HuH-7 (cell line): ENCODE results near the gene KLKB1.
"Not testable (repeated sequence)": the region's sequence is repeated elsewhere in the genome, so short reads cannot be mapped to it uniquely, and the experiment has no call there.

Experiments
- DNase-seq: peaks from one replicate; pipeline ENCODE4 v3.0.0; 2011; ENCODE audit warnings: low spot score

Gene KLKB1

DNA sequence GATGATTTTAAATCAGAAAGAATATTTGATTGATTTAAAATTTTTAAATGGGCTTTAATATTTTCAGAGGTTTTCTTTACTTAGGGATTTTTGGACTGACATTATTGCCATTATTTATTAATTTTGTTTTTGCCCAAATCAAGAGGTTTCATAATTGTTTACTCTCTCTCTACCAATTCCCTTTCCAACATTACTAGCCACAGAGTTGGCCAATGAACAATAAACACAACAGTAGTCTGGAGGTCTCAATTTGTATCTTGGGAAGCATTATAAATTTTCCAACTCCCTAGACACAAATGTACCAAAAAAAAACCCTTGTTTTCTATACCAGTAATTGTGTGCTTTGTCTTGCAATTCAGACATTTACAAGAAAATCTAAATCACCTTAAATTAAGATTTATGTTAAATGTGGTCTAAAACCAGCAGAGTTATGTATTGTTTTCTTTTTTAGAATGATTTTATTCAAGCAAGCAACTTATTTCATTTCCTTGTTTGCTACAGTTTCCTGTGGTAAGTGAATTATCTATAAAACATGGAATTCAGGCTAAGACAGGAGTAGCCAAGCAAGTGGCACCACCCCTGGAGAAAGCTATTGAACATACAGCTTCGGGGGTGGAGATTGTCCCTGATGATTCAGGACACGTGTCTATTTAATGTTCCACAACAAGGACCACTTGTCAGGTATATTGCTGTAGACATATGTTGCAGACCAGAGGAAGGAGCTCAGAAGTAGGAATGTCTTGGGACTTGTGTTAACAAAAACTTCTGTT, 622 bp downstream of the KLKB1 start:
- DNase-seq, result no peak

DNA sequence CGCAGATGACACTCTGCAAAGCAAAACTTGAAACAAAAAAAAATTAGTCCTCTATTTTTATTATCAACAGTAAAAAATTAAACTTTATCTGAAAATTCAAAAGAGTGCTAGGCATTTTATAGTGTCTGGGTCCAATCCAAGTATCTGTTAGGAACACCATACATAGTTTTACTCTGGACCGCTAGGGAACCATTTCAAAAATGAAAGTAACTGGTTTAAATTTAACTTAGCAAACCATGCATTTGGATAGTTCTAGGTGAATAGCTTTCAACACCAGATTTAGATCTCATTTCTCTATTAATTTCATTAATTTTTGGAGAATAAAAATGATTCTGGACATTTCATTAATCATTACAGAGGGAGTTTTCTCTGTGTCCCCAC, 1.2 kb downstream of the KLKB1 start:
- no peak for DNase-seq

DNA sequence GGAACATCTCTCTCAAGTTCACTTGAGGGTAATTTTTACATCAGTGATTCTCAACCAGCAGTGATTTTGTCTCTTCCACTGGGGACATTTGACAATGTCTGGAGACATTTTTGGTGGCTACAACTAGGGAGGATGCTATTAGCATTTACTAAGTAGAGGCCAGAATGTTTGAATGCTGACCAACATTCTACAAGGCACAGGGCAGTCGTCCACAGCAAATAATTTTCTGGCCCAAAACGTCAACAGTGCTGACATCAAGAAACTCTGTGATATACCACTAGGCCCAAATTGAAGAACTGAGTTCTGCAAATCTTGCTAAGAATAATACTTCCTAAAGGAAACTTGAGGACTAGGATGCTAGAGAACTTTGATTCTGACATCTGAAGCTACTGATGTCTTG, 7.1 kb downstream of the KLKB1 start:
- DNase-seq, result no peak

DNA sequence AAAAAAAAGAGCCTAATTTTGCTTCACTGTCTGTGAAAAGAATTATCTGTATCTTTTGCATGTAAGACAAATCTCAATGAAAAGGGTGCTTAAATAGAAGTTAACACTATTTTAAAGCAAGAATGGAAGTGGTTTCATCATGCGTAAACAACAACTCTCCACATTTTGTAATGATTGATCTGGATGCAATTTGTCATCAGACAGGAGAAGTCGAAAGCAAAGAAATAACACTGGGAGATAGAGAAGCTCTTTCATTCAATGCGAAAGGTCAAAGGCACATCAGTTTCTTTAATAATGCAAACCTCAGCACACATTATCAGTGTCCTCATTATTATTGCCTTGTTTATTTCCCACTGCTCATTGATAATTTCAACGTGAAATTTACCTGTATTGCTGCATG, 8.8 kb downstream of the KLKB1 start:
- no peak for DNase-seq

DNA sequence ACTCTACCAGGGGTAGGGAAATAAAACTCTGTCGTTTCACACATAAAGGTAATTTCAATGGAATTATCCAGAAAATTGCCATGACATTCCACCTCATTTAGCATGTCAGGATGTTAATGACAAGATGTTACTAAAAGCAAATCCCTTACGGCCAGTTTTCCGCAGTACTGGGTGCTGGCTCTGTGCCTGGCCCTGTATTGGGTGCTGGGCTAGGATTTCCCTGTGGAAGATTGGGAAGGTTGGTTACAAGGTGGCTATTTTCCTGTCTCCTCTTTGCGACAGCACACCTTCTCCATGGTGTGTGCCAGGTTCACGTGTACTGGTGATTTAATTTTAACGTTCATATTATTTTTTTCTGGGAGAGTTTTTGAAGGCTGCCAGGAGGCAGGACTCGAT, 13.1 kb downstream of the KLKB1 start:
- DNase-seq, result no peak

DNA sequence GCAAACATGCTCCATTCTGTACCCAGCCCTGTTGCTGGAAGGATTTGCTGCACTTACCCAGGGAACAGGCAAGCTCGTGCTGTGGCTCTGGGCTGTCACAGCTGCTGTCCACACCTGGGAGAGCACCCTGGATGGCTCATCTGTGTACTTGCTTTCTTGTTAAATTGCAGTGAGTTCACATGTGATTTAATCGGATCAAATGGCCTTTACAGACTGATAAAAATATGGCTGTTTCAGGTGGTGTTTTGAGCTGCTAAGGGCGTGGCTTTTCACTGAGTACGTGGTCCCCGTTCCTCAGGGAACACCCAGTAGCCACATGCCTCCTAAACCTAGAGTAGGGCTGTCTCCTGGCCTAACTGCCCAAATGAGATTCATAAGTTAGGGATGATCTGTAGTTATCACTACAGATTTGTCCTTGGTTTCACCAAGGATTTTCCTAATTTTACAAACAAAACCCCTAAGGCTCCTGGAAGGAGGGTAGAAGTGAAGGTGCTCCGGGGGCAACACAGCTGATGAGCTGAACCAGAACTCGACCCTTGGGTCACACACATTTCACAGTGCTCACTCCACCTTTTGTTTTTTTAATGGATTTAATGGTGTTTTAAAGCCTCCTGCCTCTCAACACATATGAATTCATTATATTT, 13.7 kb downstream of the KLKB1 start:
- DNase-seq, result no peak

DNA sequence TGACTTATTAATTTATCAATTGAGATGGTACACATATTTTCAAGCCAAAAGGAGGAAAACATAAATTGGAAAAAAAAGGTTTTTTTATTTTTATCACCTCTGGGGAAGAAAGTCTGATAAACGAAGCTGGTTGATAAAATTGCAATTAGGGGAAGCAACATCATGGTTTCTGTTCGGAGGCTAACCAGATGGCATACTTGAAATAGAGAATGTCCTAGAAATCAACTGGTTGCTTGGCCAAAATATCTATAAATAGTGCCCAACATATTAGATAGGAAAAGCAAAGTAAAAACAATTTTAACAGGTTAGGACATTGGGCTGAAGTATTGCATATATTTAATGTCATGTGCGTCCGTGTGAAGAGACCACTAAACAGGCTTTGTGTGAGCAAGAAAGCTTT, 14.3 kb downstream of the KLKB1 start:
- DNase-seq, result no peak

DNA sequence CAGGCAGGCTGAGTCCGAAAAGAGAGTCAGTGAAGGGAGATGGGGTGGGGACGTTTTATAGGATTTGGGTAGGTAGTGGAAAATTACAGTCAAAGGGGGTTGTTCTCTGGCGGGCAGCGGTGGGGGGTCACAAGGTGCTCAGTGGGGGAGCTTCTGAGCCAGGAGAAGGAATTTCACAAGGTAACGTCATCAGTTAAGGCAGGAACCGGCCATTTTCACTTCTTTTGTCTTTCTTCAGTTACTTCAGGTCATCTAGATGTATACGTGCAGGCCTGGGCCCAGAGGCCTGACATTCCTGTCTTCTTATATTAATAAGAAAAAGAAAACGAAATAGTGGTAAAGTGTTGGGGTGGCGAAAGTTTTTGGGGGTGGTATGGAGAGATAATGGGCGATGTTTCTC, 14.7 kb downstream of the KLKB1 start:
- not testable (repeated sequence) for DNase-seq

DNA sequence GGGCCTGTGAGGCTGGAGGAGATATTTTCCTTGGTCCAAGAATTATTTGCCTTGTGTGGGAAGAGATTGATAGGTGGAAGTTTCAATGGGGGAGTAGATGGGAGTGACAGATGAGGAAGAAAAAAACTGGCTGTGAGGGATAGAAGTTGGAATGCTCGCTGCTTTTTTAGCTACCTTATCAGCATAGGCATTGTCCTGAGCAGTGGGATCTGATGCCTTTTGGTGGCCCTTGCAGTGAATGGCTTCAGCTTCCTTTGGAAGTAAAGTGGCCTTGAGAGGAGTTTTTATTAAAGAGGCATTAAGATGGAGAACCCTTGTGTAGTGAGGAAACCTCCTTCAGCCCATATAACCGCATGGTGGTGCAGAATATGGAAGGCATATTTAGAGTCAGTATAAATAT, 16.0 kb downstream of the KLKB1 start:
- DNase-seq, result no peak

DNA sequence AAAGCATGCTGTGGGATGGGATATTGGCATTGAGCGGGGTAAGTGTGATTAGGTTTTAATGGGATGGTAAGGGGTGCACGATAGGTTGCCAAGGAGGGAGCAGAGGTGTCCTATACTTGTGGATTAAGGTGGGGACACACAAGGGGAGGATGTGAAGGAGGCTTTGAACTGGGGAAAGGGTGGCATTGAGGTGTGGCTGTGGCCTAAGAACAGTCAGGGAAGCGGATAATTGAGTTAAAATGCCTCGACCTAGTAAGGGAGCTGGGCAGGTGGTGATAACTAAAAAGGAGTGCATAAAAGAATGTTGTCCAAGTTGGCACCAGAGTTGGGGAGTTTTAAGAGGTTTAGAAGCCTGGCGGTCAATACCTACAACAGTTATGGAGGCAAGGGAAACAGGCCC, 17.5 kb downstream of the KLKB1 start:
- no peak for DNase-seq

DNA sequence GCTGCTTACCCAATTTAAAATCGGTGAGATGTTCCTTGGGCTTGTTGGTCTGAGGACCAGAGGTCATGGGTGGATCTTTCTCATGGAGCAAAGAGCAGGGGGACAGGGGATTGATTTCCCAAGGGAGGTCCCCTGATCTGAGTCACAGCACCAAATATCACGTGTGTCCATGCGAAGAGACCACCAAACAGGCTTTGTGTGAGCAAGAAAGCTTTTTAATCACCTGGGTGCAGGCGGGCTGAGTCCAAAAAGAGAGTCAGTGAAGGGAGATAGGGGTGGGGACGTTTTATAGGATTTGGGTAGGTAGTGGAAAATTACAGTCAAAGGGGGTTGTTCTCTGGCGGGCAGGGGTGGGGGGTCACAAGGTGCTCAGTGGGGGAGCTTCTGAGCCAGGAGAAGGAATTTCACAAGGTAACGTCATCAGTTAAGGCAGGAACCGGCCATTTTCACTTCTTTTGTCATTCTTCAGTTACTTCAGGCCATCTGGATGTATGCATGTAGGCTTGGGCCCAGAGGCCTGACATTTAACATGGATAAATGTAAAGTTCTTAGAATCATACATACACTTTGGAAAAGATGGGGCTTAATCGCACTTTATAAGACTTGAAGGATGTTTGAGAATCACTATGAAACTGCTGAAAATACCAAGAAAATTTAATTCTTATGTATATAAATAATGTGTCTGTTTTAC, 19.9 kb downstream of the KLKB1 start:
- not testable (repeated sequence) for DNase-seq

DNA sequence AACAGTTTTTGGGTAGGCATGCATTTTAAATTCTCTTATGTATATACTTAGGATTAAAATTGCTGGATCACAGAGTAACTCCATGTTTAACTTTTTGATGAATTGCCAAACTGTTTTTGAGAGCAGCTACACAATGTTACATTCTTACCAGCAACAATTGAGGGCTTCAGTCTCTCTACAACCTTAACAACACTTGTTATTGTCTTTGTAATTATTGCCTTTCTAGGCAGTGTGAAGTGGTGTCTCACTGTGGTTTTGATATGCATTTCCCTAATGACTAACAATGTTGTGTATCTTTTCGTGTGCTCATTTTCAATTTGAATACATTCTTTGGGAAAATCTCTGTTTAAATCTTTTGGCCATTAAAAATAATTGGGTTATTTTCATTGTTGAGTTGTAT, 21.3 kb downstream of the KLKB1 start:
- DNase-seq, result no peak

DNA sequence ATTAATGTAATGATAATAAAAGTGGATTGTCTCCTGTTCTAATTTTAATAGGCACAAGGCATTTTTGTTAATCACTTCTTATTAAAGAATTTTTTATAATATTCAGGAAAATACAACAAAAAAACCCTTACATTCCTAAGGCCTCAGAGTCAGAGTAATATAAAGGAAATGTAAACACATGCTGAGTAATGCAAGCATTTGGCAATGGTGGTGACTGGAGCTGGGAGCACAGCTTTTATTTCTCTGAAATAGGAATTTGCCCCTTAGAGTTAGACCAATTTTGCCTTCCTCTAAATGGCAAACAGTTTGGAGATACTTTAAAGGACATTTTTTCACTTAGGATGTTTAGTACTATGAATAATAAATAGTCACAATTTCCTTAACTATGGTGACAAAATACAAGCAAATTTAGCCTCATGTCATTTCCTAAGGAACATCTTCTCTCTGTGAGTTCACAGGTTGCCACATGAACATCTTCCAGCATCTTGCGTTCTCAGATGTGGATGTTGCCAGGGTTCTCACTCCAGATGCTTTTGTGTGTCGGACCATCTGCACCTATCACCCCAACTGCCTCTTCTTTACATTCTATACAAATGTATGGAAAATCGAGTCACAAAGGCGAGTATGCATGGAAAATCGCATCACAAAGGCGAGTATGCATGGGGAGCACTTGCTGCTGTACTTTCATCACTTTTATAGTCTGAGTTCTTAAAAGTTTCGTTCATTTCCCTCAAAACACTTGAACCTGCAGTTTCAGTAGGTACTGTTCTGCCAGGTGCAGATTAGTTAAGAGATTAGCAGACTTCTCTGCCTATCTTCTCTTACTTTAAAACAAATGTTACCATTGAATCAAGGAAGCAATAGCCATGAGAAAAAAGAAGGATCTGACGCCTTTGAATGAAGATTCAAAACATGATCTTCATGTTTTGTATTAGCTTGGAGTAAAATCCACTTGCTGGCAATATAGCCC, 22.8 kb downstream of the KLKB1 start:
- DNase-seq, result no peak

DNA sequence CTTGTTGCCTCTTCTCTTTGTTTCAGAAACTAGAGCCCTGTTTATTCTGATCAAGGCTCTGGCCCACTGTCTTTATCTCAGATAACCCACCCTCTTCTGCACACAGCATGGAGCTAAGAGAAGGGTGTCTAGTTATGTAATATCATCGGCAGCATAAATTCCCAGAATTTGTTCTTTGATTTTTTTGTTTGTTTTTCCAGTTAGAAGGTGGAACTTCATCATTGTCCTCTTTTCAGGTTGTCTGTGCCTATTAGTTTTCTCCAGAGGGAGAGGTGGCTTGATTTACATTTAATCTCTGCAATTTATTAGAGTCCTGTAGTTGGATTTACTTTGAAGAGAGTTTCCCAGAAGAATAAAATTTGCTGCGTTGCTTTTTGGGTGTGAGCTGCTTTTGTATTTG, 23.5 kb downstream of the KLKB1 start:
- no peak for DNase-seq

DNA sequence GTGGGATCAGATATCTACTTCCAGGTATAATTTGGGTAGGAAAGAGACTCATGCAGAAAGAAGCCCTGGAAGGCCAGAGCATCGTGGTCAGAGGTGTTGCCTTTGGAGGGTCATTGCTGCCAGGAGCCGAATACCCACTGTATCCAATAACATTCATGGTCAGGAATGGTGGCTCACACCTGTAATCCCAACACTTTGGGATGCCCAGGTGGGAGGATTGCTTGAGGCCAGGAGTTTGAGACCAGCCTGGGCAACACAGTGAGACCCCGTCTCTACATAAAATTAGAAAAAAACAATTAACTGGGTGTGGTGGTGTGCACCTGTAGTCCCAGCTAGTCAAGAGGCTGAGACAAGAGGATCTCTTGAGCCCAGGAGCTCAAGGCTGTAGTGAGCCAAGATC, 27.8 kb downstream of the KLKB1 start:
- DNase-seq, result no peak

DNA sequence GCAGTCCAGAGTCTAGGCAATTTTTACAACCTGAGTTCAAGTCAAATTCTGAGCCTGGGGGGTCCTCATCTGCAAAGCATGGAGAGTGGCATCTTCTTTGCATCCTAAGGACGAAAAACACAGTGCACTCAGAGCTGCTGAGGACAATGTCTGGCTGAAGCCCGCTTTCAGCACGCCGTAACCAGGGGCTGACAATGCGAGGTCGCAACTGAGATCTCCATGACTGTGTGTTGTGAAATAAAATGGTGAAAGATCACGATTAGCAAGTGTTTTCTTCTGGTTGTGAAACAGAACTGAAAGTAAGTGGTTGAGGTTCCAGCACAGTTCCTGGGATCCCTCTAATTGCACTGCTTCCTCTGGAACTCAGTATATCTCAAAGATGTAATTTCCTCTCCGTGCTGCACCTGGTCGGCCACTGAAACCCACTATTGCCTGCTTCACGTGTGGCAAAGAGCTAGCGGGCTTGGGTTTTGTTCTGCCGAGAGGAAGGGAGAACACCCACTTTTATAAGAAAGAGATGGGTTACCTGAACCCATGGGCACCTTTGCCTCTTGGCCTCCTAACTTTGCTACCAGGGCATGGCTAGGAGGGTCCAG, 31.0 kb downstream of the KLKB1 start:
- DNase-seq, result no peak

DNA sequence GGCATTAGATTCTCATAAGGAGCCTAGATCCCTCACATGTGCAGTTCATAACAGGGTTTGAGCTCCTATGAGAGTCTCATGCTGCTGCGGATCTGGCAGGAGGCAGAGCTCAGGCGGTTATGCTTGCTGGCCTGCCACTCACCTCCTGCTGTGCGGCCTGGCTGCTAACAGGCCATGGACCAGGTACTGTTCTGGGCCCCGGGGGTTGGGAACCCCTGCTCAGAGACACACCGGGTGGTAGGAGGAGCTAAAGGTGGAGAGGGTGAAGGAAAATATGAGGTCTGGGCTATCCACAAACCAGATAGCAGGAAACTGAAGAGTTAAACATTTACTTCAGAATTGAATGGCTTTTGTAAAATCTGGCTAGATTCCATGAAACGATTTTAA, 32.8 kb downstream of the KLKB1 start:
- no peak for DNase-seq

DNA sequence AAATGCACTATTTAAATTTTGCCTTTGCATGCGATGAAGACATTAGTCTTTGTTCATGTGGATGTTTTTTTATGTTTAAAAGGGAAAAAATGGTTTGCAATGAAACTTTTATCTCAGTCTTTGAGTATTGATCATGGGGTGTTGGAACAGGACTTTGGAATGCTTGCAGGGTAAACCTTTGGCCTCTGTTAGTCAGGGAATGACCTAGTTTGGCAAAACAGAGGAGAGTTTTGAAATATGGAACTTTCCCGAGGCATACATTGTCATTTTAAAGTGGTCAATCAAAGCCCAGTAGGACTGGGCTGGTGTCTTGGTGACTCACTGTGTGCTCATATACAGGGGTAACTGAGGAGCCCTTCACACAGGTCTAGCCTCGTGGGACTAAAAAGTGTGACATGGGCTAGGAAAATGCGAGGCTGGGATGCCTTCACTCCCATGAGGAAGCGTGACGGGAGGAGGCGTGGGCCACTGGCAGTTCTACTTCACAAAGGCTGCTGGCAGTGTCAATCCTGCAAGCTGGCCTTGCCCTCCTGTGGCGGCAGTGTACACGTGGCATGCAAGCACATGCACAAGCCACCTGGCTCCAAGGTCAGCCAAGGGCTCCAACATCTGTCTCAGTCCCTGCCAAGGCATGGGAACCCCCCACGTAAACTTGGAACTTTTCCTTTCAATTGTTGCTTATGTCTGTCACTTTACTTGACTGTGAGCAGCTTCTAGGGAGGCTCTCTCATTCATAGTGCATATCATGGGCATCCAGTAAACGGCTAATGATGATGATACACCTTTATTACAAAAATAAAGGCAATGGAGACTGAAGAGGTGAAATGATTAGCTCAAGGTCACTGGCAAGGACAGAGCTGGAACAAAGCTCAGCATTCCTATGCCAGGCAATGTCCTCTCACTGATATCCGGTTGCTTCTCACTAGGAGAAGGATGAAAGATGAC, 33.5 kb downstream of the KLKB1 start:
- no peak for DNase-seq

DNA sequence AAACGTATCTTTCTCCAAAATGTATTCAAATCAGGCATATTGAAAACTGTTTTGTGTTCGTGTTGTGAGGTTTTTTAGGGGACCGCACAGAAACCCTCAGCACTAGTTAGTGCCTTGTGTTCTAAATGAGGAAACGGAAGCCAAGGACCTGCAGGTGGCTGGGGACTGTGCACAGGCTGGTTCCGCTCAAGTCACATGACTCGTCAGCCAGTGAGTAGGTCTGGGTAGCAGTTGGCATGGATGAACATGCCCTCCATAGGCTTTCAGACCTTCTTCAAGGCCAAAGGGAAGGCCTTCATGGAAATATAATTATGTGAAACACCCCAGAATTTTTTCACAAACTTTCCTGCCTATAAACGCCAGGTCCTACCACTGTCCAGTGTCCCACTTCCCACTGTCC, 37.4 kb downstream of the KLKB1 start:
- DNase-seq, result no peak

DNA sequence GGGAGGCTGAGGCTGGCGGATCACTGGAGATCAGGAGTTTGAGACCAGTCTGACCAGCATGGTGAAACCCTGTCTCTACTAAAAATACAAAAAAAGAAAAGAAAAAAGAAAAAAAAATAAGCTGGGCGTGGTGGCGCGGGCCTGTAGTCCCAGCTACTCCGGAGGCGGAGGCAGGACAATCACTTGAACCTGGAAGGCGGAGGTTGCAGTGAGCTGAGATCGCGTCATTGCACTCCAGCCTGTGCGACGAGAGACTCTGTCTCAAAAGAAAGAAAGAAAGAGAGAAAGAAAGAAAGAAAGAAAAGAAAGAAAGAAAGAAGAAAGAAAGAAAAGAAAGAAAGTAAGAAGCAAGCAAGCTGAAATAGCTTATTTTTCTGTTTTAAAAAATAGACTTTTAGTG, 37.9 kb downstream of the KLKB1 start:
- not testable (repeated sequence) for DNase-seq
